ENCODE results near the gene AHSG. TPM values are rescaled to one million over a fixed set of nuclear protein-coding genes. Genes with fewer than 3 reads are reported as not detected.

AHSG gene
- total and polyA plus RNA-seq, 2 donors (not counting 1 experiment from before 2014, with no cell fraction given): not detected

DNA sequence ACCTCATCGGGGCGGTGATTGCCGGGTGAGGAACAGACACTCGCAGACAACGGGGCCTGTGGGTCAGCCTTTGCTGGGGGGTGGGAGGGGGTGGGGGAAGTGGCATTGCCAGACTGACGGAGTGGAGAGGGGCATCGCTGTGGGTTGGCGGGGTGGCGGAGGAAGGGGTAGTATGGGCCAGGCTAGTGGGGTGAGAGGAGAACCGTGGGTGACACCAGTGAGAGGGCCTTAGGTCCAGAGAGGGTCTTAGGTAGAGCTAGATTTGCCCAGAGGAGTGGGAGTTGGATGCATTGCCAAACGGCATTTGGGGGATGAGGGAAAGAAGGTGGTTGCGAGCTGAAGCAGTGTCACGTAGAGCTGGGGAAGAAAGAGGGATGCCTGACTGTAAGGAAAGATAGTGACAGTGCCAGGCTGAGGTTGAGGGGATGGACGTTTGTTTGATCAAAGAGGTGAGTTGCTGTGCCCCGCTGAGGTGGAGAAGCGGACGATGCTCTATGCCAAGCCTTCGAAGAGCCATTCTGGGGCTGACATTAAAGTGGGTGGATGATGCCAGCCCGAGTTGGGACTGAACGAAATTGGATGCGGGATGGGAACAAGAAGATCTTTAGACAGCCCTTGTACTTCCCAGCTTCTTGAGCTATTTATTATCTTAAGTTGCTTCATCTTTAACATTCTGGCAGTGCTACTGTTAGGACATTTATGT, 41.8 kb upstream of the AHSG start:
- ATAC-seq (ENCODE audit: low read depth): no peak
- ChIA-PET CTCF (interaction anchor here (0.7 to 2.6 kb wide), 7 partner anchors 10 to 627 kb away, joined by 3 to 14 read pairs (median 6); no protein-coding TSS in a partner anchor), POLR2A (interaction anchor here (0.6 to 1.7 kb wide), 3 partner anchors 194 to 316 kb away, joined by 3 to 18 read pairs (median 3); partner anchors contain the start of gene EIF4A2)
- Mint-ChIP-seq H3K4me1 (peaks cover 51% of the 10 kb centered on the region), H3K27me3 (no peaks in the 10 kb centered on the region), H3K27ac (peak overlapping the region; percentile 98), H3K9me3 (ENCODE audit: insufficient read depth) (no peaks in the 10 kb centered on the region), H3K4me3 (peak overlapping the region; percentile 98)
- Histone ChIP-seq H4K20me1 (ENCODE audit: control insufficient read depth, insufficient read depth, low read length, poor library complexity, severe bottlenecking) (no peaks in the 10 kb centered on the region), H3K36me3 (replicated peaks in 1 of 2; ENCODE audit: control extremely low read depth in 1 of 2, control insufficient read depth in 1 of 2, extremely low read depth in 1 of 2, insufficient read depth in 2 of 2, low read length in 1 of 2) (peaks cover 8 to 30% of the 10 kb centered on the region in 2 experiments), H3K4me1 (ENCODE audit: control insufficient read depth in 2 of 2, insufficient read depth in 2 of 2, low read length in 2 of 2) (peaks cover 28 to 37% of the 10 kb centered on the region in 2 donors), H3K4me3 (ENCODE audit: control extremely low read depth in 1 of 5, extremely low read depth in 1 of 5, insufficient read depth in 1 of 5, low read depth in 2 of 5, low read length in 4 of 5) (peak overlapping the region; percentile 86 to 98 (median 88)), H3K27me3 (replicated peaks in 1 of 4; ENCODE audit: control extremely low read depth in 1 of 4, control insufficient read depth in 3 of 4, insufficient read depth in 4 of 4, low read length in 3 of 4) (no peaks in the 10 kb centered on the region), H3K9me3 (ENCODE audit: control extremely low read depth in 1 of 3, control insufficient read depth in 2 of 3, insufficient read depth in 1 of 3, low read length in 2 of 3) (no peaks in the 10 kb centered on the region), H3K79me2 (ENCODE audit: control insufficient read depth, insufficient read depth, low read length) (peaks cover 66% of the 10 kb centered on the region), H2AFZ (ENCODE audit: insufficient read depth, low read depth, low read length, poor library complexity, severe bottlenecking) (peak overlapping the region; percentile 89), H3K9ac (ENCODE audit: low read length) (peak overlapping the region; percentile 96), H3K27ac (ENCODE audit: low read length in 2 of 2) (peak overlapping the region; percentile 86 to 96), H3K4me2 (replicated peaks; ENCODE audit: low read depth, low read length, poor library complexity, severe bottlenecking) (peak overlapping the region; percentile 87)
- TF ChIP-seq EZH2 (IDR thresholded peaks at IDR 0.05; ENCODE audit: borderline replicate concordance, insufficient read depth, low read depth, low read length, poor library complexity, severe bottlenecking): no peak
- TF ChIP-seq, protein P1, sequence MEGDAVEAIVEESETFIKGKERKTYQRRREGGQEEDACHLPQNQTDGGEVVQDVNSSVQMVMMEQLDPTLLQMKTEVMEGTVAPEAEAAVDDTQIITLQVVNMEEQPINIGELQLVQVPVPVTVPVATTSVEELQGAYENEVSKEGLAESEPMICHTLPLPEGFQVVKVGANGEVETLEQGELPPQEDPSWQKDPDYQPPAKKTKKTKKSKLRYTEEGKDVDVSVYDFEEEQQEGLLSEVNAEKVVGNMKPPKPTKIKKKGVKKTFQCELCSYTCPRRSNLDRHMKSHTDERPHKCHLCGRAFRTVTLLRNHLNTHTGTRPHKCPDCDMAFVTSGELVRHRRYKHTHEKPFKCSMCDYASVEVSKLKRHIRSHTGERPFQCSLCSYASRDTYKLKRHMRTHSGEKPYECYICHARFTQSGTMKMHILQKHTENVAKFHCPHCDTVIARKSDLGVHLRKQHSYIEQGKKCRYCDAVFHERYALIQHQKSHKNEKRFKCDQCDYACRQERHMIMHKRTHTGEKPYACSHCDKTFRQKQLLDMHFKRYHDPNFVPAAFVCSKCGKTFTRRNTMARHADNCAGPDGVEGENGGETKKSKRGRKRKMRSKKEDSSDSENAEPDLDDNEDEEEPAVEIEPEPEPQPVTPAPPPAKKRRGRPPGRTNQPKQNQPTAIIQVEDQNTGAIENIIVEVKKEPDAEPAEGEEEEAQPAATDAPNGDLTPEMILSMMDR (IDR thresholded peaks at IDR 0.05): no peak
- intact Hi-C loops (cut with micrococcal nuclease): loop anchor here (1.0 to 10.0 kb wide), 7 partner anchors 37 to 462 kb away; partner anchors contain the start of genes EIF4A2, ETV5 and ST6GAL1
- 3% methylated on average over 16 of the region's 21 CpGs for WGBS (ENCODE audit: insufficient coverage)
- peak; percentile 42 for DNase-seq

DNA sequence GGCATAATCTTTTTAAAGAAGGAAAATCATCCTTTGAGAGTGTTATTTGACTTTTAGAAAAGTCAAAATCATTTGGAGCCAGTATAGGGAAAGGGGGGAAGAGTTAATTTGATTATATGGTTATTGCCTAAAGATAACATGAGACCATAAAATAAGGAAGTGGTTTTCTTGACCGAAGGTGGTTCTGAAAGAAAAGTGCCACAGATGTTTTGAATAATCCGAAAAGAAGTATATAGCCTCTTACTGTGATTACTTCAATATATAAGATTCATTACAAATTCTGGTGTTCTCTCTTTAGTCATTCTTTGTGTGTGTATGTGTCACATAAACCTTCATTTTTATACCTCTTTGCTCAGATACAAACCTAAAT, 41.2 kb upstream of the AHSG start:
- ChIA-PET CTCF (interaction anchor here (0.7 to 2.2 kb wide), 5 partner anchors 31 to 628 kb away, joined by 3 to 14 read pairs (median 6); no protein-coding TSS in a partner anchor), POLR2A (interaction anchor here (0.6 kb wide), 1 partner anchor 193 kb away, joined by 3 read pairs; no protein-coding TSS in a partner anchor)
- no peaks in the 10 kb centered on the region for H3K9me3 ChIP-seq (ENCODE audit: control extremely low read depth in 1 of 3, control insufficient read depth in 2 of 3, insufficient read depth in 1 of 3, low read length in 2 of 3)
- ATAC-seq (ENCODE audit: low read depth) (no peak), DNase-seq (peak; percentile 50)
- H3K9ac ChIP-seq (ENCODE audit: low read length): peak overlapping the region; percentile 96
- Mint-ChIP-seq H3K27me3 (no peaks in the 10 kb centered on the region), H3K4me1 (peaks cover 46% of the 10 kb centered on the region), H3K4me3 (peak overlapping the region; percentile 98), H3K9me3 (ENCODE audit: insufficient read depth) (no peaks in the 10 kb centered on the region), H3K27ac (peak overlapping the region; percentile 98)
- no peaks in the 10 kb centered on the region for H4K20me1 ChIP-seq (ENCODE audit: control insufficient read depth, insufficient read depth, low read length, poor library complexity, severe bottlenecking)
- peaks cover 12 to 35% of the 10 kb centered on the region in 2 experiments for H3K36me3 ChIP-seq (replicated peaks in 1 of 2; ENCODE audit: control extremely low read depth in 1 of 2, control insufficient read depth in 1 of 2, extremely low read depth in 1 of 2, insufficient read depth in 2 of 2, low read length in 1 of 2)
- TF ChIP-seq EZH2 (IDR thresholded peaks at IDR 0.05; ENCODE audit: borderline replicate concordance, insufficient read depth, low read depth, low read length, poor library complexity, severe bottlenecking): no peak
- TF ChIP-seq, protein P1 (IDR thresholded peaks at IDR 0.05): no peak
- peak overlapping the region in 1 of 2 donors; percentile 96 for H3K27ac ChIP-seq (ENCODE audit: low read length in 2 of 2)
- H3K4me2 ChIP-seq (replicated peaks; ENCODE audit: low read depth, low read length, poor library complexity, severe bottlenecking): peak overlapping the region; percentile 87
- peaks cover 61% of the 10 kb centered on the region for H3K79me2 ChIP-seq (ENCODE audit: control insufficient read depth, insufficient read depth, low read length)
- intact Hi-C loops (cut with micrococcal nuclease): loop anchor here (2.0 to 10.0 kb wide), 4 partner anchors 43 to 443 kb away; partner anchors contain the start of gene ST6GAL1
- no peaks in the 10 kb centered on the region for H3K27me3 ChIP-seq (replicated peaks in 1 of 4; ENCODE audit: control extremely low read depth in 1 of 4, control insufficient read depth in 3 of 4, insufficient read depth in 4 of 4, low read length in 3 of 4)
- H3K4me3 ChIP-seq (ENCODE audit: control extremely low read depth in 1 of 5, extremely low read depth in 1 of 5, insufficient read depth in 1 of 5, low read depth in 2 of 5, low read length in 4 of 5): peak overlapping the region; percentile 86 to 98 (median 88)
- WGBS (ENCODE audit: insufficient coverage): no CpG with 5 or more reads among the region's 2 CpGs
- peaks cover 22 to 31% of the 10 kb centered on the region in 2 donors for H3K4me1 ChIP-seq (ENCODE audit: control insufficient read depth in 2 of 2, insufficient read depth in 2 of 2, low read length in 2 of 2)
- H2AFZ ChIP-seq (ENCODE audit: insufficient read depth, low read depth, low read length, poor library complexity, severe bottlenecking): no peak overlapping the region

Data from B cell (primary cell).